Body of pancreas (tissue), 4 donors: ENCODE measurements around the gene EIF3B. TPM values are rescaled to one million over a fixed set of nuclear protein-coding genes. Genes with fewer than 3 reads are reported as not detected.

Experiments
- ATAC-seq: fragments of 150-250 bp; one replicate; pipeline ENCODE4 v1.9.1; 2016
- DNase-seq, 4 donors: peaks; one replicate each; pipeline ENCODE4 v3.0.0-alpha.2; 2019
- H3K27ac ChIP-seq, 4 donors: fragments of 200-600 bp; sonication (generic); 1 replicate in 3 of 4; 2 replicates in 1 of 4; pipeline versions ENCODE4 v1.5.1 to v1.6.1; 2016 to 2019; ENCODE audit warnings: mild to moderate bottlenecking in 1 of 4, mixed read lengths in 1 of 4, moderate library complexity in 1 of 4
- H3K27me3 ChIP-seq, 2 donors: fragments of 200-600 bp; sonication (generic); one replicate each; pipeline ENCODE4 v1.6.0; 2016; ENCODE audit warnings: mild to moderate bottlenecking in 1 of 2
- H3K36me3 ChIP-seq, 2 donors: fragments of 200-600 bp; sonication (generic); replicated peaks in 1 of 2; 2 replicates each; pipeline ENCODE4 v1.5.1; 2016; ENCODE audit warnings: low read depth in 2 of 2; ENCODE audit not compliant: insufficient read depth in 1 of 2
- H3K4me1 ChIP-seq: fragments of 200-600 bp; sonication (generic); one replicate; pipeline ENCODE4 v1.6.0; 2016
- H3K4me3 ChIP-seq, 2 donors: fragments of 200-600 bp; sonication (generic); 1 replicate in 1 of 2; 2 replicates in 1 of 2; pipeline ENCODE4 v1.5.1; 2016 to 2019
- H3K9me3 ChIP-seq, 3 donors: fragments of 200-600 bp; sonication (generic); 1 replicate in 2 of 3; 2 replicates in 1 of 3; pipeline ENCODE4 v1.5.1; 2016
- CTCF ChIP-seq, 7 experiments: fragments of 450-650 bp in 4 of 7; fragments of 200-600 bp in 3 of 7; sonication (generic) in 3 of 7; IDR thresholded peaks; one replicate each; pipeline ENCODE4 v1.5.1; 2016 to 2019; ENCODE audit warnings: antibody characterized with exemption in 7 of 7
- POLR2A ChIP-seq, 3 donors: fragments of 450-650 bp; IDR thresholded peaks; one replicate each; pipeline ENCODE4 v1.6.1; 2016; ENCODE audit warnings: antibody characterized with exemption in 3 of 3, mild to moderate bottlenecking in 2 of 3
- WGBS, 2 donors: methylation state at CpG; one replicate each; pipeline ENCODE4 v1.1.5; 2017; 5-methylcytosine and 5-hydroxymethylcytosine counted together
- intact Hi-C: fragments of 100-400 bp; cut with DNase I; formaldehyde crosslinking; loops from one replicate; pipeline ENCODE4 v1.15.1; 2023
- total RNA-seq, 2 donors: library from RNA; depleted of rRNA; stranded (reverse); fragments of >200 nt; gene quantifications; one replicate each; pipeline ENCODE4 v1.1.0, GENCODE V29; 2016

EIF3B gene
- total RNA-seq, 2 donors from 2014 or later, result 87.2 to 232 TPM

- Histone ChIP-seq H3K27ac (peak overlapping the region in 1 of 4 donors; percentile 13), H3K36me3 (no peaks in the 10 kb centered on the region), H3K27me3 (no peaks in the 10 kb centered on the region), H3K9me3 (no peaks in the 10 kb centered on the region), H3K4me1 (peaks cover 36% of the 10 kb centered on the region), H3K4me3 (no peak overlapping the region)
- no peak for ATAC-seq
- no peak for TF ChIP-seq CTCF (IDR thresholded peaks at IDR 0.05)
- no peak for TF ChIP-seq POLR2A (IDR thresholded peaks at IDR 0.05)
- 66 to 84% methylated on average over 15 of the region's 15 CpGs for WGBS, 2 donors
- no peak for DNase-seq
- intact Hi-C loops, result no loop called here
Measured at GRCh38 chr7:2409745-2410414, 55.3 kb downstream of the EIF3B start.

GRCh38 chr7:2411049-2411448 is 56.4 kb downstream of the EIF3B start:
- H3K36me3 ChIP-seq, result no peaks in the 10 kb centered on the region
- no peak overlapping the region for H3K27ac ChIP-seq
- no peak for ATAC-seq
- no peak overlapping the region for H3K4me3 ChIP-seq
- H3K27me3 ChIP-seq, result no peaks in the 10 kb centered on the region
- intact Hi-C loops, result no loop called here
- TF ChIP-seq POLR2A (IDR thresholded peaks at IDR 0.05) (no peak), CTCF (IDR thresholded peaks at IDR 0.05) (no peak)
- no peaks in the 10 kb centered on the region for H3K9me3 ChIP-seq
- H3K4me1 ChIP-seq, result peaks cover 24% of the 10 kb centered on the region
- WGBS, 2 donors, result 100% methylated on average over 1 of the region's 1 CpG
- DNase-seq, result no peak

GRCh38 chr7:2411815-2412586 is 57.4 kb downstream of the EIF3B start:
- Histone ChIP-seq H3K27me3 (no peaks in the 10 kb centered on the region), H3K36me3 (no peaks in the 10 kb centered on the region), H3K27ac (peak overlapping the region; percentile 25 to 52 (median 44)), H3K9me3 (no peaks in the 10 kb centered on the region), H3K4me1 (peaks cover 24% of the 10 kb centered on the region), H3K4me3 (no peak overlapping the region)
- no peak for DNase-seq
- intact Hi-C loops, result no loop called here
- WGBS, 2 donors, result 13 to 20% methylated on average over 12 of the region's 12 CpGs
- no peak for TF ChIP-seq POLR2A (IDR thresholded peaks at IDR 0.05)
- no peak for TF ChIP-seq CTCF (IDR thresholded peaks at IDR 0.05)
- peak; percentile 42 for ATAC-seq

- WGBS, 2 donors, result 50% methylated on average over 3 of the region's 3 CpGs
- H3K27me3 ChIP-seq, result no peaks in the 10 kb centered on the region
- no peaks in the 10 kb centered on the region for H3K9me3 ChIP-seq
- peak overlapping the region; percentile 1 to 47 (median 34) for H3K27ac ChIP-seq
- H3K36me3 ChIP-seq, result no peaks in the 10 kb centered on the region
- H3K4me3 ChIP-seq, result no peak overlapping the region
- H3K4me1 ChIP-seq, result peaks cover 24% of the 10 kb centered on the region
- DNase-seq (no peak), ATAC-seq (peak; percentile 33)
- no peak for TF ChIP-seq POLR2A (IDR thresholded peaks at IDR 0.05)
- no peak for TF ChIP-seq CTCF (IDR thresholded peaks at IDR 0.05)
- intact Hi-C loops, result no loop called here
Measured at GRCh38 chr7:2412587-2413201, 58.1 kb downstream of the EIF3B start.
